ENCODE data around the gene SLC6A12. TPM values are rescaled to one million over a fixed set of nuclear protein-coding genes. Genes with fewer than 3 reads are reported as not detected.
"Not testable (repeated sequence)": the region's sequence is repeated elsewhere in the genome, so short reads cannot be mapped to it uniquely, and the experiment has no call there.

SLC6A12 gene
- total RNA-seq, 1 experiment from 2014 or later = 3.4 TPM

- no peak for DNase-seq (ENCODE audit: low read depth)
These were observed 15.9 kb downstream of the SLC6A12 start for GRCh38 chr12:197911-198695.

GRCh38 chr12:197347-197746 is 16.6 kb downstream of the SLC6A12 start:
- DNase-seq (ENCODE audit: low read depth) = no peak

GRCh38 chr12:196436-196835 is 17.5 kb downstream of the SLC6A12 start:
- no peak for DNase-seq (ENCODE audit: low read depth)

GRCh38 chr12:195951-196350 is 18.0 kb downstream of the SLC6A12 start:
- no peak for DNase-seq (ENCODE audit: low read depth)

GRCh38 chr12:195156-195555 is 18.8 kb downstream of the SLC6A12 start:
- no peak for DNase-seq (ENCODE audit: low read depth)

DNA sequence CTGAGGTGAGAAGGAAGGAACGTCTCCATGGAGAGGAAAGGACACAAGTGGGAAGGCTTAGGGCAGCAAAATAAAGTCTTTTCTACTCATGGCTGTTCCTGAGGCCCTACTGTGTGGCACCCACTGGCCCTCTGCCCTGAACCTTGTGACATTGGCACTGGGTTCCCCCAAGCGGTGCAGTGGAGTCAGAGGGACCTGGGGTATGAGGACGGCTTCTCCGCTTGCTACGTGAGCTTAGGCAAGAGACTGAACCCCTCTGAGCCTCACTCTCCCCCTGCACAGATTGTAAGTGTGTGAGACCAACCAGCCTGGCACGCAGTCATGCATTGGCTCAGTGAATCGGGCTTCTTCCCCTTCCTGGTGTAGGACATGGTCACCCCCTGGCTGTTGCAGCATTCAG is 19.7 kb downstream of the SLC6A12 start:
- DNase-seq (ENCODE audit: low read depth) = no peak

- peak; percentile 42 for DNase-seq (ENCODE audit: low read depth)
These were observed 20.7 kb downstream of the SLC6A12 start for GRCh38 chr12:193261-193660.

DNA sequence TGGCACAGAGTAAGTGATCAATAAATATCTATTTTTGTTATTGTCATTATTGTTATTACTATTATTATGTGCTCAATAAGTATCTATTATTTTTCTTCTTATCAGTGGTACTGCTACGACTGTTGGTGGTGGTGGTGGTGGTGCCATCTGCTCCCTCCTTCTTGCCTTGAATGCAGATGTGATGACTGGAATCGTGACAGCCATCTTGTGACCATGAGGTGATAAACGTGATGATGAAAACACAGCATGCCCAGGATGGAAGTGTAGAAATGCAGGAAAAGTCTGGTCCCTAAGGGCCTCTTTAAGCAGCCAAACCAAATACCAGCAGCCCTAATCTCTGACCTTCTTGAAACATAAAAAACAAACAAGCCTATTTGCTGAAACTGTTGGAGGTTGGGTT is 22.4 kb downstream of the SLC6A12 start:
- DNase-seq (ENCODE audit: low read depth) = no peak

GRCh38 chr12:190881-191280 is 23.1 kb downstream of the SLC6A12 start:
- no peak for DNase-seq (ENCODE audit: low read depth)

- DNase-seq (ENCODE audit: low read depth) = no peak
These were observed 24.4 kb downstream of the SLC6A12 start for GRCh38 chr12:189622-189962.

- DNase-seq (ENCODE audit: low read depth) = peak; percentile 73
These were observed 24.9 kb downstream of the SLC6A12 start for GRCh38 chr12:188910-189621.

GRCh38 chr12:187986-188909 is 25.7 kb downstream of the SLC6A12 start:
- DNase-seq (ENCODE audit: low read depth) = not testable (repeated sequence)

GRCh38 chr12:186006-186625 is 27.8 kb downstream of the SLC6A12 start:
- no peak for DNase-seq (ENCODE audit: low read depth)

DNA sequence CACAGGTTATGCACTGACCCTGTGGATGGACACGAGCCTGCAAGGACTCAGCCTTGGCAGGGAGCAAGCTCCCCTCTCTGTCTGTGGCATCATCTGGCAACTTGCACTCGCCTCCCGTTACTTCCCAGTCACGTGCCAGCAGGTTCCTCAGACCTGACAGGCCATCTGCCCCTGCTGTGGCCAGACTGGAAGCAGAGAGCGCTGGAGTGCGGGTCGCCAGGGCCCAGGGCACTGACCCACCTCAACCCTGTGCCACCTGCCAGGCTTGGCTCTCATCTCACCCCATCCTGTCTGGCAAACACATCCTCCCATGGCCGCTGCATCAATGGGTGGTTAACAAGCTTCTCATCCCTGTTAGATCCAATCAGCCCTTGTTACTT is 28.4 kb downstream of the SLC6A12 start:
- DNase-seq (ENCODE audit: low read depth) = no peak

DNA sequence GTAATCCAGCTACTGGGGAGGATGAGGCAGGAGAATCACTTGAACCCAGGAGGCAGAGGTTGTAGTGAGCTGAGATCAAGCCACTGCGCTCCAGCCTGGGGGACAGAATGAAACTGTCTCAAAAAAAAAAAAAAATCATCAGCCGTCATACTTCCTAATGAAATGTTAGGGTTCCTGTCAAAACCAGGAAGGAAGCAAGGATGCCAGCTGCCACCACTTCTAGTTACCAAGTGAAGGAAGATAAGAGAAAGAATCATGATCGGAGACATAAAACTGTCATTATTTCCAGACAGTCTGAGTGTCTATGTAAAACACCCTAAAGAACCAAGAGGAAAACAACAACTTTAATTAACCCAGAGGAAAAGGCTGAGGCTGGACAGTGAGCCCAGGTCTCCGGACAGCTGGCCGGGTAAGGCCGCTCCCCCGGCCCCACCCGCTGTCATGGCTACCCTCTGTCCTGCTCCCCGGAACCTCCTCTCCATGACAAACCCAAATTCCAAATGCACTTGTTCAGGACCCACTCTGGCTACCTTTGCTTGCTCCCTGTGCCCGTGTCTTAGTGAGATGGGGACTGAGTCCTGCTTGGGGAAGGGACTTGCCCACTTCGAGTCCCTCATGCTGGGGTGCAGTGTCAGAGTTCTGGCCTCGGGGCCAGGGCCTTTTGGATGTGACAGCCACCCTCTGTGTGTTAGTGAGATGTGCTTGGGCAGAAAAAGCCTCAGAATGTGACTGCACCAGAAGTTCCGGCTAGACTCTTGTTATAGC is 29.0 kb downstream of the SLC6A12 start:
- no peak for DNase-seq (ENCODE audit: low read depth)

GRCh38 chr12:182381-182892 is 31.5 kb downstream of the SLC6A12 start:
- peak; percentile 95 for DNase-seq (ENCODE audit: low read depth)

DNA sequence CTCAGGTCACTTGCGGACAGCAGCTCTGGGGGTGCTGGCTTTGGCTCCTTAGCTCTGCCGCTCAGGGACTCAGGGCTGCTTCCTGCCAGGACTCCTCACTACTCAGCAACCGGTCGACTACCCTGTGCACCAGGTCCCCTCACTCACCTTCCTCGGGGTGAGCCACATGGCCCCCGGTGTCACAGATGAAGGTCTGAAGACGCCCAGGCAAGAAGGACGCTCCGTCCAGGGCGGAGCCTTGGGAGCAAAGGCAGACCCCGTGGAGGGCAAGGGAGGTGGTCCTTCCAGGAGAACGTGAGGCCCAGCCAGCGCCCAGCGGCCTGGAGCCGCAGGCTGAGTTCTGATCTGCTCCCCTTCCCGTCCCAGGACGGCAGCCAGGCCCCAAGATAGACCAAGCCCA is 32.0 kb downstream of the SLC6A12 start:
- DNase-seq (ENCODE audit: low read depth) = no peak

DNA sequence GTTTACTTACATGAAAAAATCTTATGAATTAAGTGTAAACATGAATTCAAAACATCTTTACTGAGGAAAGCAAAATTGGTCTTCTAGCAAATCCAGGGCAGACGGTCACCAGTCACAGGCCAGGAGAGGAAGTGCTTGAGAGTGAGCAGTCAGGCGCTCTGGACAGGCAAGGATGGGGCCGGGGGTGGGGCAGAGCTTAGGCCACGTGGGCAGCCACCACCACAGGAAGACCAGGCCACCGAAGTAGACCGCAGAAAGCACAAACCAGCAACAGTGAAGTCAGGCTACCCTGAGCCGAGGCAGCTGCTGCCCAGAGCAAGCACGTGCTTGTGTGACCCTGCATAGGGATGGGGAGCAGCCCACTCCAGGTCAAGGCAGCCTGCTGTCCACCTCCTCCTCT is 33.5 kb downstream of the SLC6A12 start:
- DNase-seq (ENCODE audit: low read depth) = peak; percentile 79

GRCh38 chr12:179885-180284 is 34.1 kb downstream of the SLC6A12 start:
- no peak for DNase-seq (ENCODE audit: low read depth)

DNA sequence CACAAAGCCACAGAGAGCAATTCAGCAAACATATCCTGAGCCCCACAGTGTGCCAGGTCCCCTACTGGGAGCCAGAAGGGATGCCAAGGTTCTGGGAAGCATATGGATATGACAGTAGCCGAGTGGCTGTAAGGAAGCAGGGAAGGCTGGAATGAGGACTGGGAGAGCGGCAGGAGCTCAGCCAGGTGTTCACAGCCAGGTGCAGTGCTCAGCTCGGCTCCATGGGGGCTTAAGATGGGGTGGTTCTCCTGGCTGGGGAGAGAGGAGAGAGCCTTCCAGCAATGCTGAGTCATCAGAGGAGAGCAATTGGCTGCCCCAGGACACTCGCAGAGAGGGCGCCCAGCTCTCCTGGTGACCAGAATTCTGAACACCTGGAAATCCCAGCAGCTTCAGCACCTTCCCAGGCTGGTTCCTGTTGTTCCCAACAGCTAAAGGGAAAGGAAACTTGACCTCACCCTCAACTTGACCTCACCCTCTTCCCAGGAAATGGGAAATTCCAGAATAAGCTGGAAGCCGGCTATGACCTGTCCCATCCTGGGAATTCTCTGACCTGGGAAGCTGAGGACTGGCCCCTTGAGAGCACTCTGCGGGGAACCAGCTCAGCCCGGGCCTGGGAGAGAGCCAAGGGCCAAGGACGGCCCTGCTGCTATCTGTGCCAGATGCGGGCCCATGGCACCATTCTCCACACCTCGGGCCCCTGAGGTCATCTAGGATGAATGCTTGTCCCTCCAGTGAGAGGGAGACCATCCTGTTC is 34.6 kb downstream of the SLC6A12 start:
- DNase-seq (ENCODE audit: low read depth) = peak; percentile 50
